Epidermal melanocyte (primary cell): Measurements from ENCODE around the gene BST1.
"Not testable (repeated sequence)": the region's sequence is repeated elsewhere in the genome, so short reads cannot be mapped to it uniquely, and the experiment has no call there.

Experiments used
- DNase-seq: peaks from one replicate; pipeline ENCODE4 v3.0.0; 2011; ENCODE audit warnings: low spot score; ENCODE audit not compliant: insufficient read length

Gene BST1

GRCh38 chr4:15744016-15744545 lies 41.2 kb downstream of the BST1 start:
- no peak for DNase-seq

- no peak for DNase-seq
These were observed 43.2 kb downstream of the BST1 start for GRCh38 chr4:15746110-15746509.

GRCh38 chr4:15749001-15749400 lies 46.1 kb downstream of the BST1 start:
- DNase-seq: no peak

- no peak for DNase-seq
These were observed 48.3 kb downstream of the BST1 start for GRCh38 chr4:15751153-15751552.

- no peak for DNase-seq
These were observed 50.2 kb downstream of the BST1 start for GRCh38 chr4:15753081-15753480.

- DNase-seq: no peak
These were observed 50.9 kb downstream of the BST1 start for GRCh38 chr4:15753786-15754185.

- no peak for DNase-seq
These were observed 51.5 kb downstream of the BST1 start for GRCh38 chr4:15754323-15754722.

- no peak for DNase-seq
These were observed 52.7 kb downstream of the BST1 start for GRCh38 chr4:15755321-15756155.

GRCh38 chr4:15756361-15756861 lies 53.5 kb downstream of the BST1 start:
- no peak for DNase-seq

- DNase-seq: no peak
These were observed 54.2 kb downstream of the BST1 start for GRCh38 chr4:15757054-15757453.

GRCh38 chr4:15758294-15758693 lies 55.4 kb downstream of the BST1 start:
- DNase-seq: no peak

- DNase-seq: not testable (repeated sequence)
These were observed 59.6 kb downstream of the BST1 start for GRCh38 chr4:15762460-15762859.

GRCh38 chr4:15765391-15765790 lies 62.5 kb downstream of the BST1 start:
- no peak for DNase-seq

GRCh38 chr4:15765910-15766697 lies 63.2 kb downstream of the BST1 start:
- no peak for DNase-seq

- no peak for DNase-seq
These were observed 64.0 kb downstream of the BST1 start for GRCh38 chr4:15766821-15767220.

GRCh38 chr4:15769202-15769601 lies 66.3 kb downstream of the BST1 start:
- DNase-seq: no peak

GRCh38 chr4:15771216-15772058 lies 68.6 kb downstream of the BST1 start:
- no peak for DNase-seq

GRCh38 chr4:15774020-15774420 lies 71.2 kb downstream of the BST1 start:
- no peak for DNase-seq

GRCh38 chr4:15776871-15777648 lies 74.2 kb downstream of the BST1 start:
- DNase-seq: no peak

GRCh38 chr4:15777697-15778288 lies 74.9 kb downstream of the BST1 start:
- DNase-seq: no peak
